Fibroblast of skin of scalp (primary cell): ENCODE data around the gene ABLIM3.

Experiments
- DNase-seq: peaks from one replicate; pipeline ENCODE4 v3.0.0-alpha.2; 2013

Gene ABLIM3

GRCh38 chr5:149221326-149221725, 80.0 kb downstream of the ABLIM3 start:
- DNase-seq, result no peak

GRCh38 chr5:149221731-149222342, 80.5 kb downstream of the ABLIM3 start:
- no peak for DNase-seq

- DNase-seq, result no peak
Observed at GRCh38 chr5:149223081-149223848, 82.0 kb downstream of the ABLIM3 start.

DNA sequence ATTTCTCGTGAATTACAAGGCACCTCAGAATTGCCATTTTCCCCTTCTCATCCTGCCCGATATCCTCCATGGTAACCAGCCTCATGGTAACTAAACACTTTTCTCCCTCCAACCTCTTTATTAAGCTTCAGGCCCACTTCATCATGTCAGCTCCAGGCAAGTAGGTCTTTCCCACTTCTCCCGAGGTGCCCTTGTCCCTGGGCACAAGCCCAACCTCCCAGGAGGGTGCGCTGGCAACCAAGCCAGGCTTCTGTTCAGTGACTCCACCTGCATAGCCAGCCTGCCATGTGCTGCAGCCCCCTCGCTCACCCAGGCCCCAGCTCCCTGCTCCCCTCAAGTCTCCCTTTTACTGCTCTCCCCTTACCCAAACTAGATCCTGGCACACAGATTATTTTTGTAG, 83.0 kb downstream of the ABLIM3 start:
- no peak for DNase-seq

GRCh38 chr5:149227168-149227826, 86.0 kb downstream of the ABLIM3 start:
- DNase-seq, result peak; percentile 44

DNA sequence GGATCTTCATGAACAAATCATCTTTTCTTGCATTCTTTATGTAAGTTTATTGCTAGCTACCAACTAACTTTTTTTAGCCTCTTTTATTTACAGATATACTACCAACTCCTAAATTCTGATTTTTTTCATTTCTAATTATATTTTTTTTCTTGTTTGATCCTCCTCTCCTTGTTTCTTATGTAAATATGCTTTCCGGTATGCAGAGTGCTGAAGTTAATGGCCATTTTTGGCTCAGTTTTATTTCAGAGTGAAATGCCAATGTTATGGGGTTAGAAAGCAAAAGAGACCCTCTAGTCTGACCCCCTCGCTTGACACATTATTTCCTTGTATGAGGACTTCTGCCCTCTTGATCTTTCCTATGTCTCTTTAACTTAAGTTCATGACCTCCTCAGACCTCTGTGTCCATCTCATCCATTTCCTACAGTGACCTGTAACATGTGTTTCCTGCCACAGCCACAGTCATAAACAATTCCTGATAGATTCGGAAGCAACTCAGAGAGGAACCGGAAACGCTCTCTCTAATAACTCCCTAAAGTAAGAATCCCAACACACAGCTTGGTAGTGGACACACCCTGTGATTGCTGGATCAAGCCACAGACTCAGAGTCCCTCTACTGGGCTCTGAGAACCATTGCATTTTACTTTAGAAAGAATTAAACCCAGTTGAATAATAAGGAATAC, 87.5 kb downstream of the ABLIM3 start:
- peak; percentile 88 for DNase-seq

DNA sequence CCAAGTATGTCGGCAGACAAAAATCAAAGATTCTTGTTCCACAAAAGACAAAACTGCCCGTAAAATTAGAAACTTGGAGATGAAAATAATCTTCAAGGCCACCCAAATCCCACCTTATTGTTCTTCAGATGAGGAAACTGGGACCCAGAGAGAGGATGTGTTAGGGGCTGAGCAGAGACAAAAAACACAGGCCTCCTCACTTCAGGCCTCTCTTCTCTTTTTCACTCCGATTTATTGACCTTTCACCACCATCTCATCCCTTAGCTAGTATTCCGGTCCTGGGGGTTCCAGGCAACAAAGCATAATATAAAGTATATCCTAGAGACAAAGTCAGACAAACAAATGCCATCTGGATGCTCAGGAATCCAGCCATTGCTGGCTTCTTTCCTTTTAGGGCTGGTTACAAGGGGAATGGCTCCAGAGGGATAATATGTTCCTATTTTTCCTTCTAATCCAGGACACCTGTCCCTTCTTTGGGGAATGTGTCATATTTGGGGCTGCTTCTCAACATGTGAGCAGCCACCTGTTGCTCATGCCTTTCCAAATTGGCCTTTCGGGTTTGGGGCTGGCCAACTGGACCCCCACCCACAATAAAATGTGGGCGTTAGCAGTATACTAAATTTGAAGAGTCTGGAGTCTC, 88.1 kb downstream of the ABLIM3 start:
- DNase-seq, result no peak

GRCh38 chr5:149235841-149236240, 94.5 kb downstream of the ABLIM3 start:
- DNase-seq, result no peak

DNA sequence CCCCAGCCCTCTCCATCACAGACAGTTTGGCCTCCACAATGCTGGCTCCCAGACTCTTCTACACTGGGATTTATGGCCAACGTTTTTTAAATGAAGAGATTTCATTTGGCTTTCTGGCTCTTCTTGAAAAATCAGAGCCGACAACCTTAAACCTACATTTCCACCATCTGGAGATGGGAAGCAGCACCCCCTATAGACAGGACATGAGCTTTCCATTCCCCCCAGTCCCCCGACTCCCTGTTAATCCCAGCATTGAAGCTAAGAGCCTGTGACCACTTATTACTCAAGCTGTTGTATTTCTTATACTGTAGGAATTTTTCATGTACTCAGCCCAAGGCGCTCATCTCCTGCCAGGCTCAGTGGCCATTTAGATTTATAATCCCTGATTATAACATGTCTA, 96.4 kb downstream of the ABLIM3 start:
- no peak for DNase-seq

GRCh38 chr5:149238540-149238939, 97.2 kb downstream of the ABLIM3 start:
- DNase-seq, result no peak

GRCh38 chr5:149239917-149240316, 98.6 kb downstream of the ABLIM3 start:
- no peak for DNase-seq

- DNase-seq, result no peak
Observed at GRCh38 chr5:149240354-149240998, 99.2 kb downstream of the ABLIM3 start.

DNA sequence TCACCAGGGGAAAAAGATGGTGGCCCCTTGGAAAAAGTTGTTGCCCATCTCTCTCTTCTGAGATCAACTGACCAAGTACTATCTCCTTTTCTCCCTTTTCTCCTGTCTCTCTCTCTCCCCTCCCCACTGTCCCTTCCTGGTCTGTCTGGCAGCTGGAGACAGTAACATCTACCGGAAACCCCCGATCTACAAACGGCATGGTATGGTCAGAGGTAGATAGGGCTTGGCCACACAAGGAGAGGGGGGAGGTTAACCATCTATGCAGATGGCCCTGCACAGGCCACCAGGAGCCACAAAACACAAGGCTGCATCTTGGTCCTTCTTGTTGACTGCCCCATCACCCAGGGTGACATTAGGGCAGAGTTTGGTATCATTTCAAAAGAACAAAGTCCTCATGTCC, 101.0 kb downstream of the ABLIM3 start:
- DNase-seq, result no peak

GRCh38 chr5:149246906-149247305, 105.6 kb downstream of the ABLIM3 start:
- DNase-seq, result no peak

- DNase-seq, result no peak
Observed at GRCh38 chr5:149247726-149248125, 106.4 kb downstream of the ABLIM3 start.

DNA sequence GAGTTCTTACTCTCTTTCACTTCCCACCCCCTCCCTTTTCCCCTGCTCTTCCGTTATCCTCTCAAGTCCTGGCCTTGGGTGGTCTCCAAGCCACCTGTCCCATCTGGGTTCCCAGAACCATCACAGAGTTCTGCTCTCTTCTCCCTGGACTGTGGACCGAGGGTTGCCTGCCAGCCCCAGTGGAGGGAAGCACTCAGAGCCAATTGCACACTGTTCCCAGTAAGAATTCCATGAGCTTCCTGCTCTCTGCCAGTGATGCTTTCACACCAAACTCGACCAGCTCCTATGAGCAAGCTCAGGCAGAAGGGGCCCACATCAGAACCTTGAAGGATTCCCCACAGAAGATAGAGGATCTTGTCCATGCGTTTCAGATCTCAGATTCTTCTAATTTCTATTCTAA, 110.3 kb downstream of the ABLIM3 start:
- no peak for DNase-seq

DNA sequence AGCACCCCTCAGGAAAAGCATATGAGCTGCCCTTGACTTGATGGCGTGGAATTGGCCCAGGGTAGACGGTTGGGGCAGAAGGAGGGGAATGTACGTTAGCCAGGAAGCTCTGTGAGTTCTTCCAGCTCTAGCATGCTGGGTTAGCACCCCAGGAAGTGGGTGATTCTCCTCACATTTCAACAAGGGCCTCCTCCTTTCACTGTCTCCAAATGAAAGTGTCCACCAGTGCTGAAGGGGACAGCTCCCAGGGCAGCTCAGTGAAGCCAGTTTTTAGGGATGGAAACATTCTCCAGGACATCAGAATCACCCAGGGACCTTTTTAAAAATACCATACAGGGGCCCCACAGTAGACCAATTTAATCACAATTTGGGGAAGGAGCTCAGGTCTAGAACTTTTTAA, 113.2 kb downstream of the ABLIM3 start:
- DNase-seq, result peak; percentile 62

DNA sequence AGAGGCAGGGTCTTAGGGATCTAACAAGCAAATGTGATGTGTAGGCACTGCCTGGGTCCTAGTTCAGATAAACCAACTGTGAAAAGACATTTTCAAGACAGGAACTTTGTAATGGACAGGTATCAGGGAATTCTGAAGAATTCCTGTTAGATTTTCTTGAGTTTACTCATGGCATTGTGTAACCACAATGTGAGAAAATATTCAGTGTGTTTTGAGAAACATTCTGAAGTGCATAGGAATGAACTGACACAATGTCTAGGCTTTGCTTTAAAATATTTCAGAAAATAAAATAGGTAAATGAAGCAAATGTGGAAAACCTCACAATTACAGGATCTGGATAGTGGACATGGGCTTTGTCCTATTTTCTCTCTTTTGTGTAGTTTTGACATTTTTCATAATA, 115.2 kb downstream of the ABLIM3 start:
- peak; percentile 56 for DNase-seq

DNA sequence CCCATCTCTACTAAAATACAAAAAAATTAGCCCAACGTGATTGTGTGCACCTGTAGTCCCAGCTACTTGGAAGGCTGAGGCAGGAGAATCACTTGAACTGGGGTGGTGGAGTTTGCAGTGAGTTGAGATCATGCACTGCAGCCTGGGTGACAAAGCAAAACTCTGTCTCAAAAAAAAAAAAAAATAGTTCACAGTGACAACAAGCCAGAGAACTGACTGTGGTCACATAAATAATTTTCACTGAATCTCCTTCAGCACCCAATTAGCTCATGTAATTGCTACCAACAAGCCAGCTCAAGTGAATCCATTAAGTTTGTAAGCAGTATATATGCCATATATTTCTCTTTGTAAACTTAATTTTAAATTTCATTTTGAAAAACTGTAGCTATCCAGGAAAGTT, 115.8 kb downstream of the ABLIM3 start:
- DNase-seq, result no peak

DNA sequence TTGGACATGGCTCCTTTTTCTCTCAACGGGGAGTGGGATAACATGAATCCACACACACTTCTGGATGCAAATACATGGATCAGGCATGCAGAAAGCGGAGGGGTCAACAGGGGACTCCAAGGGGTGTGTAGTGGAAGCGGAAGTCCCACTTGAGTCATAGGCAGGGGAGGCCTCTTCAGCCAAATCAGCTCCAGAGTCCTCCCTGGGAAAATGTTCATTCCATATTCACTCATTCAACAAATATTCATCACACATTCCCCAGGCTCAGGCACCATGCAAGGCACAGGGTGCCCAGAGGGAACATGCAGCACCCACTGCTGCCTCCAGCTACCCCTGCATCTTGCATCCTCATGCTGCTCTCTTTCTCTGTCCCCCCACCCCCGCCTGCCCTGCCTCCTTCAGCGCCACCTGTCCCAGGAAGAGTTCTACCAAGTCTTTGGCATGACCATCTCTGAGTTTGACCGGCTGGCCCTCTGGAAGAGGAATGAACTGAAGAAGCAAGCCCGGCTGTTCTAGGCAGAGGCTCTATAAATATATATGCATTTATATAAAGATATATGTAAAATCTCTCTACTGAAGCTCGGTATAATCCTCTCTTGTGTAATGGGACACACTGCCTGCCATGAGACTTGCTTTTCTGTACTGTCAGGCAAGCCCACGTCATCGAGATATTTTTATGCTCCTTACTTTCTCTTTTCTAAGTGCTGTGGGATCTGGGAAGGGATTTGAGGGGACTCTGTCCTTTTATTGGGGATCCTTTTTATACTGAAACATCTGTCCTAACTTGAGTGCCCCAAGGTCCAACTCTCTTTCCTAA, 116.8 kb downstream of the ABLIM3 start:
- peak; percentile 87 for DNase-seq

GRCh38 chr5:149260761-149261160, 119.5 kb downstream of the ABLIM3 start:
- DNase-seq, result no peak
